ENCODE results near the gene AHCYL2. TPM values are rescaled to one million over a fixed set of nuclear protein-coding genes. Genes with fewer than 3 reads are reported as not detected.

AHCYL2 gene
- total and polyA plus RNA-seq, 2 donors (not counting 1 experiment from before 2014, with no cell fraction given) = 8.8 to 26.2 TPM

DNA sequence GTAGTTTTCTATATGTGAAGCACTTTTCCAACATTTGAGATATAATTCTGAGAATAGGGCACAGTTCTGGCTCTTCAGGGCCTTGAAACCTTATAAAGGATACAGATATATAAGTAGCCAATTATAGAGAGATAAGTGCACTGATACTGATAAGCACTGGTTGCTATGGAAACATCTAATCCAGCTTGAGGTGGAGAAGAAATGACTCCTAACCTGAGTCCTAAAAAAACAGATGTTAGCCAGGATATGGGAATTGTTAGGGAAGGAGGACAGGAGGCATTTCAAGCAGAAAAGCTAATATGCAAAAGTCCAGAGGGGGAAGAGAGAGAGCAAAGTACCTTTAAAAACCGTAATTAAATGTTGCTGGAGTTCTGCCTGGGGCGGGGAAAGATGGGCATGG is 240.2 kb downstream of the AHCYL2 start:
- WGBS (ENCODE audit: insufficient coverage) = no CpG with 5 or more reads among the region's 2 CpGs
- no peak overlapping the region for H3K4me3 ChIP-seq (ENCODE audit: control extremely low read depth in 1 of 5, extremely low read depth in 1 of 5, insufficient read depth in 1 of 5, low read depth in 2 of 5, low read length in 4 of 5)
- no peak for ATAC-seq (ENCODE audit: low read depth)
- H3K9ac ChIP-seq (ENCODE audit: low read length) = no peak overlapping the region
- no peak overlapping the region for H3K4me2 ChIP-seq (replicated peaks; ENCODE audit: low read depth, low read length, poor library complexity, severe bottlenecking)
- intact Hi-C loops (cut with micrococcal nuclease) = no loop called here
- no peak for DNase-seq
- H3K27ac ChIP-seq (ENCODE audit: low read length in 2 of 2) = no peak overlapping the region
- no peaks in the 10 kb centered on the region for H3K4me1 ChIP-seq (ENCODE audit: control insufficient read depth in 2 of 2, insufficient read depth in 2 of 2, low read length in 2 of 2)
- H3K27me3 ChIP-seq (replicated peaks in 1 of 4; ENCODE audit: control extremely low read depth in 1 of 4, control insufficient read depth in 3 of 4, insufficient read depth in 4 of 4, low read length in 3 of 4) = no peaks in the 10 kb centered on the region
- no peak overlapping the region for H2AFZ ChIP-seq (ENCODE audit: insufficient read depth, low read depth, low read length, poor library complexity, severe bottlenecking)
- no peaks in the 10 kb centered on the region for H3K9me3 Mint-ChIP-seq (ENCODE audit: insufficient read depth)
- no peaks in the 10 kb centered on the region for H3K36me3 ChIP-seq (replicated peaks in 1 of 2; ENCODE audit: control extremely low read depth in 1 of 2, control insufficient read depth in 1 of 2, extremely low read depth in 1 of 2, insufficient read depth in 2 of 2, low read length in 1 of 2)
- ChIA-PET CTCF (interaction anchor here (0.6 to 0.8 kb wide), 2 partner anchors 65 to 97 kb away, joined by 3 to 5 read pairs; no protein-coding TSS in a partner anchor), POLR2A (interaction anchor here (0.6 kb wide), 1 partner anchor 177 kb away, joined by 5 read pairs; no protein-coding TSS in a partner anchor)
- H3K79me2 ChIP-seq (ENCODE audit: control insufficient read depth, insufficient read depth, low read length) = no peaks in the 10 kb centered on the region
- H3K4me3 Mint-ChIP-seq = no peak overlapping the region
- no peaks in the 10 kb centered on the region for H4K20me1 ChIP-seq (ENCODE audit: control insufficient read depth, insufficient read depth, low read length, poor library complexity, severe bottlenecking)
- no peak for TF ChIP-seq EZH2 (IDR thresholded peaks at IDR 0.05; ENCODE audit: borderline replicate concordance, insufficient read depth, low read depth, low read length, poor library complexity, severe bottlenecking)
- no peak overlapping the region for H3K27ac Mint-ChIP-seq
- H3K4me1 Mint-ChIP-seq = peaks cover 1% of the 10 kb centered on the region
- H3K9me3 ChIP-seq (ENCODE audit: control extremely low read depth in 1 of 3, control insufficient read depth in 2 of 3, insufficient read depth in 1 of 3, low read length in 2 of 3) = no peaks in the 10 kb centered on the region
- no peaks in the 10 kb centered on the region for H3K27me3 Mint-ChIP-seq

DNA sequence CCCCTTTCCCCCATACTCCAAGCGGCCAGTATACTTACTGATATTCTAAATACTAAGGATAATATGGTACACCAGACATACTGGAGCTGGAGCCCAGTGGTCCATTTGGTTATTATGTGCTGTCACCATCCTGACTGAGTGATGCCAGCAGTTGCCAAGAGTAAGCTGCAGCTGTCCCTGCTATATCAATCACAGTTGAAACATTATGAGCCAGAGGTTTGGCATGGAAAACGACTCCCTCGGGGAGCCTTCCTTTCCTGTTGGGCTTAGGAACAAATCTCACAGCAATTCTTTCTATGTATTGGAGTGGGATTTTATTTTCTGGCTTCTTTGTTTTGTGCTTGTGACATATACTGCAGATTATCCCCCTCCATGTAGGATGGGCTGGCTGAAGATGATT is 242.0 kb downstream of the AHCYL2 start:
- no peak overlapping the region for H3K27ac Mint-ChIP-seq
- intact Hi-C loops (cut with micrococcal nuclease) = no loop called here
- WGBS (ENCODE audit: insufficient coverage) = no CpG with 5 or more reads among the region's 3 CpGs

More for the DNA sequence above, 242.0 kb downstream of the AHCYL2 start:
- no peak overlapping the region for H3K4me2 ChIP-seq (replicated peaks; ENCODE audit: low read depth, low read length, poor library complexity, severe bottlenecking)
- CTCF ChIA-PET = no interaction called here
- H4K20me1 ChIP-seq (ENCODE audit: control insufficient read depth, insufficient read depth, low read length, poor library complexity, severe bottlenecking) = no peaks in the 10 kb centered on the region
- H3K36me3 ChIP-seq (replicated peaks in 1 of 2; ENCODE audit: control extremely low read depth in 1 of 2, control insufficient read depth in 1 of 2, extremely low read depth in 1 of 2, insufficient read depth in 2 of 2, low read length in 1 of 2) = no peaks in the 10 kb centered on the region
- Mint-ChIP-seq H3K27me3 (no peaks in the 10 kb centered on the region), H3K4me1 (peaks cover 1% of the 10 kb centered on the region), H3K9me3 (ENCODE audit: insufficient read depth) (no peaks in the 10 kb centered on the region), H3K4me3 (no peak overlapping the region)
- no peaks in the 10 kb centered on the region for H3K4me1 ChIP-seq (ENCODE audit: control insufficient read depth in 2 of 2, insufficient read depth in 2 of 2, low read length in 2 of 2)
- H3K4me3 ChIP-seq (ENCODE audit: control extremely low read depth in 1 of 5, extremely low read depth in 1 of 5, insufficient read depth in 1 of 5, low read depth in 2 of 5, low read length in 4 of 5) = no peak overlapping the region
- no peaks in the 10 kb centered on the region for H3K9me3 ChIP-seq (ENCODE audit: control extremely low read depth in 1 of 3, control insufficient read depth in 2 of 3, insufficient read depth in 1 of 3, low read length in 2 of 3)
- H3K27me3 ChIP-seq (replicated peaks in 1 of 4; ENCODE audit: control extremely low read depth in 1 of 4, control insufficient read depth in 3 of 4, insufficient read depth in 4 of 4, low read length in 3 of 4) = no peaks in the 10 kb centered on the region
- DNase-seq = no peak
- H3K27ac ChIP-seq (ENCODE audit: low read length in 2 of 2) = no peak overlapping the region
- no peak overlapping the region for H3K9ac ChIP-seq (ENCODE audit: low read length)
- H2AFZ ChIP-seq (ENCODE audit: insufficient read depth, low read depth, low read length, poor library complexity, severe bottlenecking) = no peak overlapping the region
- H3K79me2 ChIP-seq (ENCODE audit: control insufficient read depth, insufficient read depth, low read length) = no peaks in the 10 kb centered on the region
- POLR2A ChIA-PET = no interaction called here
- ATAC-seq (ENCODE audit: low read depth) = no peak
- TF ChIP-seq, protein P1, sequence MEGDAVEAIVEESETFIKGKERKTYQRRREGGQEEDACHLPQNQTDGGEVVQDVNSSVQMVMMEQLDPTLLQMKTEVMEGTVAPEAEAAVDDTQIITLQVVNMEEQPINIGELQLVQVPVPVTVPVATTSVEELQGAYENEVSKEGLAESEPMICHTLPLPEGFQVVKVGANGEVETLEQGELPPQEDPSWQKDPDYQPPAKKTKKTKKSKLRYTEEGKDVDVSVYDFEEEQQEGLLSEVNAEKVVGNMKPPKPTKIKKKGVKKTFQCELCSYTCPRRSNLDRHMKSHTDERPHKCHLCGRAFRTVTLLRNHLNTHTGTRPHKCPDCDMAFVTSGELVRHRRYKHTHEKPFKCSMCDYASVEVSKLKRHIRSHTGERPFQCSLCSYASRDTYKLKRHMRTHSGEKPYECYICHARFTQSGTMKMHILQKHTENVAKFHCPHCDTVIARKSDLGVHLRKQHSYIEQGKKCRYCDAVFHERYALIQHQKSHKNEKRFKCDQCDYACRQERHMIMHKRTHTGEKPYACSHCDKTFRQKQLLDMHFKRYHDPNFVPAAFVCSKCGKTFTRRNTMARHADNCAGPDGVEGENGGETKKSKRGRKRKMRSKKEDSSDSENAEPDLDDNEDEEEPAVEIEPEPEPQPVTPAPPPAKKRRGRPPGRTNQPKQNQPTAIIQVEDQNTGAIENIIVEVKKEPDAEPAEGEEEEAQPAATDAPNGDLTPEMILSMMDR (IDR thresholded peaks at IDR 0.05) = no peak
- no peak for TF ChIP-seq EZH2 (IDR thresholded peaks at IDR 0.05; ENCODE audit: borderline replicate concordance, insufficient read depth, low read depth, low read length, poor library complexity, severe bottlenecking)

Data from B cell (primary cell).